Stimulated activated CD8-positive, alpha-beta memory T cell treated with anti-CD3 and anti-CD28 coated beads, Interleukin-7, amount 100 ng/mL, for 4 hours (primary cell): ENCODE measurements around the gene ITPRID2.

Experiments
- DNase-seq, 2 donors: peaks; one replicate each; pipeline ENCODE4 v3.0.0-alpha.2; 2020; ENCODE audit warnings: low read depth in 2 of 2

The ITPRID2 gene

GRCh38 chr2:181882246-181883020 lies 9.1 kb upstream of the ITPRID2 start:
- DNase-seq = no peak

GRCh38 chr2:181884601-181885000 lies 6.9 kb upstream of the ITPRID2 start:
- DNase-seq = no peak

GRCh38 chr2:181885096-181885495 lies 6.4 kb upstream of the ITPRID2 start:
- no peak for DNase-seq

GRCh38 chr2:181886192-181886591 lies 5.3 kb upstream of the ITPRID2 start:
- DNase-seq = no peak

GRCh38 chr2:181887045-181887444 lies 4.5 kb upstream of the ITPRID2 start:
- DNase-seq = no peak

- no peak for DNase-seq
These were observed 1.8 kb upstream of the ITPRID2 start for GRCh38 chr2:181889776-181890175.

GRCh38 chr2:181890271-181890670 lies 1.3 kb upstream of the ITPRID2 start:
- no peak for DNase-seq

GRCh38 chr2:181891966-181892798 lies 652 bp downstream of the ITPRID2 start:
- DNase-seq = peak; percentile 26 to 49

- DNase-seq = no peak
These were observed 1.4 kb downstream of the ITPRID2 start for GRCh38 chr2:181892799-181893435.

- no peak for DNase-seq
These were observed 2.9 kb downstream of the ITPRID2 start for GRCh38 chr2:181894381-181894780.

GRCh38 chr2:181895818-181896217 lies 4.3 kb downstream of the ITPRID2 start:
- no peak for DNase-seq

- DNase-seq = no peak
These were observed 4.8 kb downstream of the ITPRID2 start for GRCh38 chr2:181896286-181896685.

- no peak for DNase-seq
These were observed 8.6 kb downstream of the ITPRID2 start for GRCh38 chr2:181900007-181900651.

GRCh38 chr2:181902625-181903024 lies 11.1 kb downstream of the ITPRID2 start:
- DNase-seq = no peak

- no peak for DNase-seq
These were observed 12.6 kb downstream of the ITPRID2 start for GRCh38 chr2:181904022-181904632.

- no peak for DNase-seq
These were observed 15.5 kb downstream of the ITPRID2 start for GRCh38 chr2:181907057-181907456.

GRCh38 chr2:181907635-181908034 lies 16.1 kb downstream of the ITPRID2 start:
- no peak for DNase-seq

- no peak for DNase-seq
These were observed 18.7 kb downstream of the ITPRID2 start for GRCh38 chr2:181910028-181910831.

- no peak for DNase-seq
These were observed 20.3 kb downstream of the ITPRID2 start for GRCh38 chr2:181911830-181912229.

- no peak for DNase-seq
These were observed 23.6 kb downstream of the ITPRID2 start for GRCh38 chr2:181915102-181915501.
